Iris pigment epithelial cell (primary cell): ENCODE measurements around the gene DLG2.

Source experiments
- DNase-seq: peaks from one replicate; pipeline ENCODE4 v3.0.0-alpha.2; 2011; ENCODE audit warnings: low read depth

DLG2 gene

GRCh38 chr11:83572581-83573496, 2054.3 kb downstream of the DLG2 start:
- peak; percentile 72 for DNase-seq

GRCh38 chr11:83571302-83571701, 2055.8 kb downstream of the DLG2 start:
- peak; percentile 80 for DNase-seq

GRCh38 chr11:83569134-83569805, 2057.9 kb downstream of the DLG2 start:
- DNase-seq: no peak

- DNase-seq: peak; percentile 17
Measured at GRCh38 chr11:83568516-83568915, 2058.6 kb downstream of the DLG2 start.

- DNase-seq: peak; percentile 81
Measured at GRCh38 chr11:83566950-83567349, 2060.2 kb downstream of the DLG2 start.

- no peak for DNase-seq
Measured at GRCh38 chr11:83564870-83565269, 2062.3 kb downstream of the DLG2 start.

GRCh38 chr11:83558281-83558680, 2068.9 kb downstream of the DLG2 start:
- no peak for DNase-seq

GRCh38 chr11:83557653-83558052, 2069.5 kb downstream of the DLG2 start:
- no peak for DNase-seq

- DNase-seq: no peak
Measured at GRCh38 chr11:83554876-83555275, 2072.3 kb downstream of the DLG2 start.

- no peak for DNase-seq
Measured at GRCh38 chr11:83549984-83550667, 2077.0 kb downstream of the DLG2 start.

- DNase-seq: no peak
Measured at GRCh38 chr11:83546368-83546767, 2080.8 kb downstream of the DLG2 start.

GRCh38 chr11:83545494-83546260, 2081.5 kb downstream of the DLG2 start:
- no peak for DNase-seq

GRCh38 chr11:83544846-83545245, 2082.3 kb downstream of the DLG2 start:
- no peak for DNase-seq

GRCh38 chr11:83543706-83544439, 2083.3 kb downstream of the DLG2 start:
- DNase-seq: peak; percentile 5

- no peak for DNase-seq
Measured at GRCh38 chr11:83542861-83543260, 2084.3 kb downstream of the DLG2 start.

- DNase-seq: no peak
Measured at GRCh38 chr11:83540728-83541127, 2086.4 kb downstream of the DLG2 start.

- DNase-seq: peak; percentile 46
Measured at GRCh38 chr11:83540112-83540675, 2086.9 kb downstream of the DLG2 start.

- DNase-seq: no peak
Measured at GRCh38 chr11:83538286-83538685, 2088.9 kb downstream of the DLG2 start.

- no peak for DNase-seq
Measured at GRCh38 chr11:83537131-83537610, 2090.0 kb downstream of the DLG2 start.

GRCh38 chr11:83533166-83533565, 2094.0 kb downstream of the DLG2 start:
- DNase-seq: no peak

- DNase-seq: no peak
Measured at GRCh38 chr11:83528877-83529276, 2098.3 kb downstream of the DLG2 start.
